HG03025 (cell line): ENCODE results near the gene ENTR1.
"Not testable (repeated sequence)": the region's sequence is repeated elsewhere in the genome, so short reads cannot be mapped to it uniquely, and the experiment has no call there.

Experiments
- ATAC-seq: cut with Tn5 transposase; IDR thresholded peaks from one replicate; pipeline ENCODE4 v1.9.1; 2021; ENCODE audit warnings: mild to moderate bottlenecking, moderate library complexity; ENCODE audit not compliant: unreplicated experiment, low FRiP score

Gene ENTR1

GRCh38 chr9:136423432-136424146 lies 13.2 kb upstream of the ENTR1 start:
- ATAC-seq = no peak

GRCh38 chr9:136422876-136423275 lies 12.5 kb upstream of the ENTR1 start:
- ATAC-seq = no peak

- no peak for ATAC-seq
Measured at GRCh38 chr9:136421791-136422190, 11.4 kb upstream of the ENTR1 start.

- ATAC-seq = no peak
Measured at GRCh38 chr9:136419092-136419420, 8.6 kb upstream of the ENTR1 start.

GRCh38 chr9:136418182-136419091 lies 8.0 kb upstream of the ENTR1 start:
- no peak for ATAC-seq

- ATAC-seq = no peak
Measured at GRCh38 chr9:136416914-136417313, 6.5 kb upstream of the ENTR1 start.

- no peak for ATAC-seq
Measured at GRCh38 chr9:136416427-136416826, 6.0 kb upstream of the ENTR1 start.

- ATAC-seq = no peak
Measured at GRCh38 chr9:136412962-136413361, 2.5 kb upstream of the ENTR1 start.

- ATAC-seq = no peak
Measured at GRCh38 chr9:136411378-136411777, 964 bp upstream of the ENTR1 start.

- peak; percentile 16 for ATAC-seq
Measured at GRCh38 chr9:136409557-136410455, 608 bp downstream of the ENTR1 start.

- no peak for ATAC-seq
Measured at GRCh38 chr9:136407911-136408310, 2.5 kb downstream of the ENTR1 start.

GRCh38 chr9:136407061-136407460 lies 3.4 kb downstream of the ENTR1 start:
- ATAC-seq = not testable (repeated sequence)

- ATAC-seq = not testable (repeated sequence)
Measured at GRCh38 chr9:136405904-136406303, 4.5 kb downstream of the ENTR1 start.

GRCh38 chr9:136405481-136405880 lies 4.9 kb downstream of the ENTR1 start:
- no peak for ATAC-seq

GRCh38 chr9:136404801-136405136 lies 5.6 kb downstream of the ENTR1 start:
- ATAC-seq = no peak

GRCh38 chr9:136403915-136404800 lies 6.3 kb downstream of the ENTR1 start:
- no peak for ATAC-seq

GRCh38 chr9:136403538-136403914 lies 6.9 kb downstream of the ENTR1 start:
- no peak for ATAC-seq

GRCh38 chr9:136402067-136402466 lies 8.3 kb downstream of the ENTR1 start:
- no peak for ATAC-seq

- no peak for ATAC-seq
Measured at GRCh38 chr9:136401173-136401922, 9.1 kb downstream of the ENTR1 start.
